GM12874 (cell line): ENCODE results near the gene VASH2.
A peak's percentile ranks its signal among the peaks of the same experiment; 100 is the strongest.

ENCODE experiments used
- TF ChIP-seq, protein P1 (sequence below): IDR thresholded peaks from 2 replicates; pipeline ENCODE4 v1.5.1; 2011; ENCODE audit warnings: low read depth, mild to moderate bottlenecking, control low read depth, low read length, moderate library complexity; ENCODE audit not compliant: insufficient read depth

VASH2 gene

DNA sequence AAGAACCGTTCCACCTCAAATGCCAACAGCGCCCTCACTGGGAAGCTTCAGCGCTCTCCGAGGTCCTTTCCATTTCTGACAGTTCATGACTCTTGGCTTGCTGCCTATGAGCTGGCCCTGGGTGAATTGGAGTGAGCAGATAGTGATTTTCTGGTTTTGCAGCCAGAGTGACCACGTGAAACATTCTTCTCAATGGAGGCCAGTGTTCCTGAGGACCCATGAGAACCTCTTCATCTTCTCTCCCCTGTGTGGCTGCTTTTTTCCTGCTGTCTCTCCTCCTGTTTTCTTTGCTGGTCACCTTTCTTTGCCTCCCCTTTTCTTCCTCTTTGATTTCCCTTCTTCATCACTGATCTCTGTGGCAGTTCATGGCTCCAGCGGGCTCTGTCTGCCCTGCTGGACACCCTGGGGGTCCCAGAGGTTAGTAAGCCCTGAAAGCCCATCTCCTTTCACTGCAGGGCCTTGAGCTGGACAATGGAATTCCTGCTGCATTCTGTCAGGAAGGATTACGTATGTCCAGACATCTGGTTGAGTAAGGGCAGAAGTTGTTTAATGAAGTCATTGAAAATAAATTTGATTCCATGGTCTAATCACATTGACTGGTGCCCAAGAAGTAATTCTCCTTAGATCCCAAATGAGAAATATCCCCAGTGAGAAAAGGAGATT is 29.9 kb downstream of the VASH2 start:
- TF ChIP-seq, protein P1, sequence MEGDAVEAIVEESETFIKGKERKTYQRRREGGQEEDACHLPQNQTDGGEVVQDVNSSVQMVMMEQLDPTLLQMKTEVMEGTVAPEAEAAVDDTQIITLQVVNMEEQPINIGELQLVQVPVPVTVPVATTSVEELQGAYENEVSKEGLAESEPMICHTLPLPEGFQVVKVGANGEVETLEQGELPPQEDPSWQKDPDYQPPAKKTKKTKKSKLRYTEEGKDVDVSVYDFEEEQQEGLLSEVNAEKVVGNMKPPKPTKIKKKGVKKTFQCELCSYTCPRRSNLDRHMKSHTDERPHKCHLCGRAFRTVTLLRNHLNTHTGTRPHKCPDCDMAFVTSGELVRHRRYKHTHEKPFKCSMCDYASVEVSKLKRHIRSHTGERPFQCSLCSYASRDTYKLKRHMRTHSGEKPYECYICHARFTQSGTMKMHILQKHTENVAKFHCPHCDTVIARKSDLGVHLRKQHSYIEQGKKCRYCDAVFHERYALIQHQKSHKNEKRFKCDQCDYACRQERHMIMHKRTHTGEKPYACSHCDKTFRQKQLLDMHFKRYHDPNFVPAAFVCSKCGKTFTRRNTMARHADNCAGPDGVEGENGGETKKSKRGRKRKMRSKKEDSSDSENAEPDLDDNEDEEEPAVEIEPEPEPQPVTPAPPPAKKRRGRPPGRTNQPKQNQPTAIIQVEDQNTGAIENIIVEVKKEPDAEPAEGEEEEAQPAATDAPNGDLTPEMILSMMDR: 0 out of 2 replicates have a peak, but pooled peaks have one; percentile 7

DNA sequence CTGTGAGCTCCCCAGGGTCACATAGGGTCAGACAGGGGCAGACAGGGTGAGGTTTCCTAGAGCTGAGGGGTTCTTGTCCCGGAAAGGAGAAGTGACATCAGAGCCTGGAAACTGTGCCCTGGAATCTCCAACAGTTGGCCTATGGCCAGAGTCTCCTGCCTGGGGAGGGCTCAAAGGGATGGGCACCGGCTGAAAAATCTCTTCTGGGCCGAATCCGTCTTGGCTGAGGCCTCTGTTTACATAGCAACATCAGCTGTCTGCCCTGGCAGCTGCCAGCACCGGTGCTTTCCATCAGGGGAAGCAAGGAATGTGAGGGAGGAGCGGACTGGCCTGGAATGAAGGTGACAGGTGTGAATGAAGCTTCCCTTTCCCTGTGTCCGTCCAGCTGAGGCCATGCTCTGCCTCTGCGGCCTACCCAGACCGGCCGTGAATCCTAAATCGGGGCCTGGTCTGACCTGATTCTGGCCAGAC is 30.7 kb downstream of the VASH2 start:
- TF ChIP-seq, protein P1: no peak

DNA sequence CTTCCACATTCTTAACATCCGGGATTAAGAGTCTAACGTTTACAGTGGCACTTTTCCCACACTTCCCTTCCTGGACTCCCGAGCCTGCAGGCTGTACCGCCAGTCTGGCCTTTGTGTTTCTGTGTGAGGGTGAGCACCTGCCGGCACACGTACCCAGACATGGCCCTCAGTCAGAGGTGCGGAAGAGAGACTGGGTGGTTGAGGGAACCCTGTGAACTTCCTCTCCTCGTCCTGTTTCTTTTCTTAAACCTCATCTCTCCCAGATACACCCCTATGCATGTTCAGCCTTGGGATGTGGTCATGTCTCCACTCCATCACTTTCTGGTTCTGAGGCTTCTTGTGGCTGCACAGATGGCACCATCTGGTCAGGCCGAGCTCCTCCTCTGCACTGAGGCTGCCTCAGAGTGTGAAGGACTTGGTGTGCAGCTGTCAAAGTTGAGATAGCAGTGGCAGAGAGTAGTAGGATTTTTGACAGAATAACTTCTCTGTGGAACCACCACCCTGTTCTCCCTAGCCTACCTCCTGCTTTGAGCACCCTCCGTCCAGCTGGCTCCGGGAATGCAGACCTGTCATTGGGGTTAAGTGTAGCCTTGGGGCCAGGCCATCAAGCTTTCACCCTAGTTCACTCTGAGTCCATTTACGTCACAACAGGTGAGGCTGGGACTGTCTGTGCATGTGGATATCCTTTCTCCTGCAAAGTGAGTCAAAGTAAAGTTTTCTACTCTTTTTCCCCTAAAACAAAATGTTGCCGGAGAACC is 31.4 kb downstream of the VASH2 start:
- TF ChIP-seq, protein P1: no peak

DNA sequence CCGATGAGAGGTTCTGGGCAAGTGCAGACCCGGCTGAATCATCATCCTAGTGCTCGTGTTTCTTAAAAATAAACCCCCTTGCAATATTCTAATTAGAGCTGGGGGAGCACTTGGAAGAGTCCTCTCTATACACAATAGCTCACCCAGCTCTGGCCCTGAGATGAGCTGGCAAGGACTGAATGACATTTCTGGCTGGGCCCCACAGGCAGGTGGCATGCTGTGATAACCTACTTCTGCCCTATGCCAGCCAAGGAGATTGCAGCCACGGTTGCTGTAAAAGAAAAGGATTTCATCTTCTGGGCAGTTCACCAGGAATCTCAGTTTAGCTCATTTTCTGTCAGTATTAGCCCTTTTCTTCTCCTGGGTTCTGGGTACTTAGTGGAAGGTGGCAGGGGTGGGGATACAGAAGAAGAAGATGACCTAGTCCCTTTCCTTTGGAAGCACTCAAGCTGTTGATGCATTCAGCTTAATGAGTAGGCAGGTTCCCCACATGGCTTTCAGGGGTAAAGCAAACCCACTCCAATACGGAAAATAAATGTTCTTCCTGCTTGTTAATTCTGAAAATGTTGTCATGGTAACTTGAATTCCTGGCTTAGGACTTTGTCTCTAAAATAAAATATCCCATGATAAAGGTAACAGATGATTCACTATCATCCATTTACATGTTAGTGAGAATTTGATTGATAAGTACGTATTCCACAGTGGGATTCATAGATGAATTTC is 32.2 kb downstream of the VASH2 start:
- TF ChIP-seq, protein P1: no peak

DNA sequence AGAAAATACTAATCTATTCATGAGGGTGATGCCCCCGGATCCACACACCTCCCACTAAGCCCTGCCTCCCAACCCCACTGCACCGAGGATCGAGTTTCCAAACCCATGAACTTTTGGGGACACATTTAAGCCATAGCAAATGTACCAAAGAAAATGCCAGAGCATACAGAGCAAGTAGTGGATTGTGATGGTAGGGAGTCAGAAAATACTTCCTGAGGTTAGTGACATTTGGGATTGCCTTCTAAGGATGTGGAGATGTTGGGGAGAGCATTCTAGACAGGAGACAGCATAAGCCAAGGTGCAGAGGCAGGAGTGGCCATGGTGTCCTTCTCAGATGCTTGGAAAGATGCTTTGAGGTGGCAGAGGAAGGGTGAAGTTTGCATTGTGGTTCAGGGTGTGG is 33.1 kb downstream of the VASH2 start:
- TF ChIP-seq, protein P1: no peak

DNA sequence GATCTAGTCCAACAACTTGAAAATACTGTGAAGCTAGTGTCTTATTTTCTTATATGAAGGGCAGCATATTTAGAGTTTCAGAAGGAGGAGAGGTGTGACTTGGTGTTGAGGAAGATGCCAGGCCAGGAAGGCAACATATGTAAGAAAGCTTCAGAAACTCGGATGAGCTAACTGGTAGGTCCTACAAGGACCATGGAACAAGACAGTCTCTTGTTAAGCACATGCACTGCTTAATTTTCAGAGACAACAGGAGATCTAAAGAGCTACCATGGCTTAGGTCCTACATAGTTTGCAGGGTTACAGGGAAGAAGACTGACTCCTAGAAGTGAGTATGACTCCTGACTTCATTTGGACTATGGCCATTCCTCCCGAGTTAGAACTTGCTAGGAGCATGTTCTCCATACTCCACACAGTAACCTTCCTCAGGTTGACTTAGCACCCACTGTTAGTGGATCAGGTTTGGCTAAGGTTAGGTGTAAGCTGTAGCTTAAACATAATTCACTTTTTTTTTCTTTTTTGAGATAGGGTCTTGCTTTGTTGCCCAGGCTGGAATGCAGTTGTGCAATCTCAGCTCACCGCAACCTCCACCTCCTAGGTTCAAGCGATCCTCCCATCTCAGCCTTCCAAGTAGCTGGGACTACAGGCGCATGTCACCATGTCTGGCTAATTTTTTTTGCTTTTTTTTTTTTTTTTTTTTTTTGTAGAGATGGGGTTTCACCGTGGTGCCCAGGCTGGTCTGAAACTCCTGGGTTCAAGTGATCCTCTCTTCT is 34.4 kb downstream of the VASH2 start:
- TF ChIP-seq, protein P1: no peak
